GM10847 (cell line): ENCODE results near the gene PKD2.

Source experiments
- POLR2A ChIP-seq: IDR thresholded peaks from 2 replicates; pipeline ENCODE4 v1.6.1; 2011; ENCODE audit not compliant: insufficient read length; ENCODE audit errors: extremely low read depth

The PKD2 gene

GRCh38 chr4:88110826-88111225, 103.4 kb downstream of the PKD2 start:
- no peak for TF ChIP-seq POLR2A

- TF ChIP-seq POLR2A: no peak
Measured at GRCh38 chr4:88112856-88113255, 105.4 kb downstream of the PKD2 start.

- no peak for TF ChIP-seq POLR2A
Measured at GRCh38 chr4:88115587-88115986, 108.2 kb downstream of the PKD2 start.

- TF ChIP-seq POLR2A: no peak
Measured at GRCh38 chr4:88119943-88120342, 112.5 kb downstream of the PKD2 start.
